ENCODE measurements around the gene C13orf46. TPM values are rescaled to one million over a fixed set of nuclear protein-coding genes. Genes with fewer than 3 reads are reported as not detected.

C13orf46 gene
- total RNA-seq, 6 experiments from 2014 or later: 1.4 to 2.5 (median 2.0) TPM

DNA sequence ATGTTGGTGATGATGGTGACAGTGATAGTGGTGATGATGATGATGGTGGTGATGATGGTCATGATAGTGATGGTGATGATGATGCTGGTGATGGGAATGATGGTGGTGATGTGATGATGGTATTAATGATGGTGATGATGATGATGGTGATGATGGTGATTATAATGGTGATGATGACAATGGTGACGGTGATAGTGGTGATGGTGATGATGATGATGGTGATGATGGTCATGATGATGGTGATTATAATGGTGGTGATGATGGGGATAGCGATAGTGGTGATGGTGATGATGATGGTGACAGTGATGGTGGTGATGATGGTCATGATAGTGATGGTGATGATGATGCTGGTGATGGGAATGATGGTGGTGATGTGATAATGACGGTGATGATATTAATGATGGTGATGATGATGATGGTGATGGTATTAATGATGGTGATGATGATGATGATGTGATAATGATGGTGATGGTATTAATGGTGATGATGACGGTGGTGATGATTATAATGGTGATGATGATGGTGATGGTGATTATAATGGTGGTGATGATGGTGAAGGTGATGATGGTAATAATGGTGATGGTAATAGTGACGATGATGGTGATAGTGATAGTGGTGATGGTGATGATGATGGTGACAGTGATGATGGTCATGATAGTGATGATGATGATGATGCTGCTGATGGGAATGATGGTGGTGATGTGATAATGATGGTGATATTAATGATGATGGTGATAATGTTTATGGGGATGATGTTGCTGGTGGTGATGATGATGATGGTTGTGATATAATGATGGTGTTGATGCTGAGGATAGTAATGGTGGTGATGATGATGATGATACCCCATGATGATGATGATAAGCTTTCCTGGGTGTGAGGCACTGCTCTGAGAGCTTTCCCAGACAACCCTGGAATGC is 7.7 kb downstream of the C13orf46 start:
- no peak overlapping the region for H3K4me3 Mint-ChIP-seq
- H3K9me3 Mint-ChIP-seq: peaks cover 13% of the 10 kb centered on the region
- no peak overlapping the region for H3K27ac Mint-ChIP-seq
- DNase-seq: no peak
- TF ChIP-seq CTCF (IDR thresholded peaks at IDR 0.05): no peak
- H3K27me3 Mint-ChIP-seq (ENCODE audit: insufficient read depth): peaks cover 10% of the 10 kb centered on the region
- peaks cover 34% of the 10 kb centered on the region for H3K36me3 Mint-ChIP-seq (ENCODE audit: low read depth)
- H3K4me1 Mint-ChIP-seq (ENCODE audit: low read depth): peaks cover 5% of the 10 kb centered on the region; the same call in 1 of the 2 replicates

GRCh38 chr13:113965383-113965874 is 8.4 kb downstream of the C13orf46 start:
- peaks cover 42% of the 10 kb centered on the region for H3K36me3 Mint-ChIP-seq (ENCODE audit: low read depth)
- H3K4me3 Mint-ChIP-seq: no peak overlapping the region
- no peak overlapping the region for H3K27ac Mint-ChIP-seq
- no peak for TF ChIP-seq CTCF (IDR thresholded peaks at IDR 0.05)
- H3K4me1 Mint-ChIP-seq (ENCODE audit: low read depth): no peaks in the 10 kb centered on the region
- no peak for DNase-seq
- peaks cover 7% of the 10 kb centered on the region for H3K27me3 Mint-ChIP-seq (ENCODE audit: insufficient read depth)
- H3K9me3 Mint-ChIP-seq: peaks cover 16% of the 10 kb centered on the region

DNA sequence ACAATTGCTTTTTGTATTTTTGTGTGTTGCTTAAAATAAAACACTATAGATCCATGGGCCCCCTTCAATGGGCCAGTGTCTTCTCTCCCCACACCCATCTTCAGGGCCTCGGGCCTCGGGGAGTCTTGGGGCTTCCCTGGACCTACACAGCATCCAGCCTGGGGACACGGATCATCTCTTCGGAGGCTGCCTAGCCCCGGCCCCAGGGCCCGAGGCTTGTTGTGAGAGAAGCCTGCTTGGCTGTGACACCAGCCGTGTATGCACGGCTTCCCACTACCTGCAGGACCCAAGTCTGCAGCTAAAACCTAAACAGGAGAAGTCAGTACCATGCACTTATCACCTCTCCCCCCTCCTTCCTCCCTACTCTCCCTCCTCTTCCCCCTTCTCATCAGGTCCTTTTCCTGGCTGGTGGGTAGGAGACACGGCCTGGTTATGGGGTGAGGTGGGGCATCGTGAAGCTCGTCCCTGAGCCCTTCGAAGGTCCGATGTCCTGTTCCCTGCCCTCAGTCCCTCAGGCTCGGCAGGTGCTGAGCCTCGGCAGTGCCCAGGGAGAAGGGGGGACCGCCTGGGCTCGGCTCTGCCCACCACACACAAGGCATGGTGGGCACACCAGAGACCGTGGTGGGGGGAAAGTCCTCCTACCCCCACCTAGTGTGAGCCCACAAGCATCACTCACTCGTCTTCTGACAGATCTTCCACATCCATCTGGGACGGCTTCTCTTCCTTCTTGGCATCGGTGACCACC is 9.5 kb downstream of the C13orf46 start:
- Mint-ChIP-seq H3K27me3 (ENCODE audit: insufficient read depth) (peaks cover 7% of the 10 kb centered on the region), H3K27ac (no peak overlapping the region), H3K4me1 (ENCODE audit: low read depth) (no peaks in the 10 kb centered on the region), H3K4me3 (no peak overlapping the region), H3K36me3 (ENCODE audit: low read depth) (peaks cover 49% of the 10 kb centered on the region), H3K9me3 (peaks cover 26% of the 10 kb centered on the region)
- no peak for TF ChIP-seq CTCF (IDR thresholded peaks at IDR 0.05)
- DNase-seq: no peak

DNA sequence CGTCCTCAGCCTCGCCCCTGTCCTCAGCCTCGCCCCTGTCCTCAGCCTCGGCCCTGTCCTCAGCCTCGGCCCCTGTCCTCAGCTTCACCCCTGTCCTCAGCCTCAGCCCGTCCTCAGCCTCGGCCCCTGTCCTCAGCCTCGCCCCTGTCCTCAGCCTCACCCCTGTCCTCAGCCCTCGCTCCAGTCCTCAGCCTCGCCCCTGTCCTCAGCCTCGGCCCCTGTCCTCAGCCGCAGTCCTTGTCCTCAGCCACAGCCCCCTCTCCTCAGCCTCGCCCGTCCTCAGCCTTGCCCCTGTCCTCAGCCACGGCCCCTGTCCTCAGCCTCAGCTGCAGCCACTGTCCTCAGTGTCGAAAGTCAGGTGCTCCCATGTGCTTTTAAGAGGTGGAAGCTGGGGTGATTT is 10.5 kb downstream of the C13orf46 start:
- Mint-ChIP-seq H3K27ac (no peak overlapping the region; the same call in 1 of the 2 replicates), H3K4me3 (no peak overlapping the region), H3K9me3 (peaks cover 32% of the 10 kb centered on the region), H3K36me3 (ENCODE audit: low read depth) (peaks cover 52% of the 10 kb centered on the region), H3K4me1 (ENCODE audit: low read depth) (no peaks in the 10 kb centered on the region), H3K27me3 (ENCODE audit: insufficient read depth) (peaks cover 9% of the 10 kb centered on the region)
- TF ChIP-seq CTCF (IDR thresholded peaks at IDR 0.05): no peak
- no peak for DNase-seq

GRCh38 chr13:113962975-113963374 is 10.9 kb downstream of the C13orf46 start:
- no peak for DNase-seq
- no peak for TF ChIP-seq CTCF (IDR thresholded peaks at IDR 0.05)
- Mint-ChIP-seq H3K27me3 (ENCODE audit: insufficient read depth) (peaks cover 13% of the 10 kb centered on the region), H3K36me3 (ENCODE audit: low read depth) (peaks cover 56% of the 10 kb centered on the region), H3K4me1 (ENCODE audit: low read depth) (no peaks in the 10 kb centered on the region), H3K27ac (no peak overlapping the region), H3K4me3 (no peak overlapping the region), H3K9me3 (peaks cover 32% of the 10 kb centered on the region)
